GM19239 (cell line): ENCODE data around the gene CFAP20DC.
"Not testable (repeated sequence)": the region's sequence is repeated elsewhere in the genome, so short reads cannot be mapped to it uniquely, and the experiment has no call there.

Source experiments
- DNase-seq: peaks from one replicate; pipeline ENCODE4 v3.0.0; 2011; ENCODE audit warnings: low spot score; ENCODE audit not compliant: insufficient read length
- FAIRE-seq: peaks from 2 replicates; lab custom pipeline; 2011; peaks lifted over from hg19 to GRCh38; lab: Jason Lieb, UNC

Gene CFAP20DC

DNA sequence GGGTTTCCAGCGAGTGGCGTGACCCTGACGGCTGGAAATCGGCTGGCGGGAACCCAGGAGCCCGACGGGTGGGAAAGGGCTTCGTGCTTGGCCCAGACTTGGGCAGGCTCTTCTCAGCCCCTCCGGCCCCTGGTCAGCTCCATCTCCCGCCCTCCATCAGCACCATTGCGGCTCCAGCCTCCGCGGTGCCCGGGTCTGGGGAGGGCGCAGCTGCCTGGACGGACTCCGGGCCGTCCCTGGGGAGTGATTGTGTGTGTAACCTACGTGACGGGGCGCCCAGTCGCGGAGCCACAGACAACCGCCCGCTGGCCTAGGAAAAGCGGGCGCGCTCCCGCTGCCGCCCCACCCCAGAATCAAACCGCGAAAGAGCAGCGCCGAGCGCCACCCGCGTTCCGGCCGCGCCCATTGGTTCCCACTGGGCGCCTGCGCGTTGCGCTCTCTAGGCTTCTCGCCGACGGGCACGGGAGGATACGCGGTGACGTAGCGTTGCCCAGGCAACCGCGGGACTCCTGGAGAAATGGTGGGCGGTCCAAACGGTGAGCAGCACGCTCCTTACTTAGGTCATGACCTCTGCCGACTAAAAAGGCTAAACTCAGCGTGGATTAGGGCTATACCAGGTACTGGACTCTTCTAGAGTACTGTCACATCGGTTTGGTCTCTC, at the start of gene CFAP20DC:
TSS of gene CFAP20DC (minus strand) at position 355 of the 661 bp plus-strand sequence. CDS start 394 bp downstream, outside the sequence.
- DNase-seq (peak; percentile 85), FAIRE-seq (peak; percentile 88)

DNA sequence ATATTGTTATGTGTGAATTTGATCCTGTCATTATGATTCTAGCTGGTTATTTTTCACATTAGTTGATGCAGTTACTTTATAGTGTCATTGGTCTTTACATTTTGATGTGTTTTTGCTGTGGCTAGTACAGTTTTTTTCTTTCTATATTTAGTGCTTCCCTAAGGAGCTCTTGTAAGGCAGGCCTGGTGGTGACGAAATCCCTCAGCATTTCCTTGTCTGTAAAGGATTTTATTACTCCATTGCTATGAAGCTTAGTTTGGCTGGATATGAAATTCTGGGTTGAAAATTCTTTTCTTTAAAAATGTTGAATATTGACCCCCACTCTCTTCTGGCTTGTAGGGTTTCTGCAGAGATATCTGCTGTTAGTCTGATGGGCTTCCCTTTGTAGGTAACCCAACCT, 48.7 kb upstream of the CFAP20DC start:
- not testable (repeated sequence) for FAIRE-seq, DNase-seq

DNA sequence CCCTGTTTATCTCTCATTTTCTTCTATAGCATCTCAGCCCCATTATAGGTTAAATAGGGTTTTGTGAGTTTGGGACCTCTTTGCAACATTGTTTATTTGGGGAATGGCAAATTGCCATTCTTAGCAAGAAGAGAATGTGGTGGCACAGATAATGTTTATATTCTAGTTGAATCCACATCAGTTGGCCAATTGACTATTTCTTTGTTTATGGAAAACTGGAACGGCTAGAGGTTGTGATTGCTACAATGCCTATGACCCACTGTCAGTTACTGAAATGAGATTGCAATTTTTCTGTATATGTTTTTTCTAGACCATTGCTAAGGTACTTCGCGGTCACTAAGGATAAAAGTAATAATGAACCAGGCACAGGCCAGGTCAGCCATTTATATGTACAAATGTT, 44.6 kb upstream of the CFAP20DC start:
- DNase-seq (no peak), FAIRE-seq (no peak)

DNA sequence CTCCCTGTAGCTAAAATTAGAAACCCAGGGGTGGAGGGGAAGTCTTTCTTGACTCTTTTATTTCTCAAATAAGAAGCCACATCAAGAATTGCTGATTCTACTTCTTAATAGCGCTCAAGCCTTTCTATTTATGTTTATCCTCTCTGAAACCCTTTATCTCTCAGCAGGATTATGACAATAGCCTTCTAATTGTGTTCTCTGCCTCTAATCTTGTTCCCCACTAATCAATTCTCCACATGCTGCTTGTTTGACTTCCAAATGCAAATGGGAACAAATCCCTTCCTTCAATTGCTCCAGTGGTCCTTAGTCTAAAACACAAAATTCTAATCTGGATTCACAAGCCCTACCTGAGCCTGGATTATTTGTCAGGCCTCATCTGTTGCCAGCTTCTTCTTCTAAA, 43.7 kb upstream of the CFAP20DC start:
- FAIRE-seq, result no peak

DNA sequence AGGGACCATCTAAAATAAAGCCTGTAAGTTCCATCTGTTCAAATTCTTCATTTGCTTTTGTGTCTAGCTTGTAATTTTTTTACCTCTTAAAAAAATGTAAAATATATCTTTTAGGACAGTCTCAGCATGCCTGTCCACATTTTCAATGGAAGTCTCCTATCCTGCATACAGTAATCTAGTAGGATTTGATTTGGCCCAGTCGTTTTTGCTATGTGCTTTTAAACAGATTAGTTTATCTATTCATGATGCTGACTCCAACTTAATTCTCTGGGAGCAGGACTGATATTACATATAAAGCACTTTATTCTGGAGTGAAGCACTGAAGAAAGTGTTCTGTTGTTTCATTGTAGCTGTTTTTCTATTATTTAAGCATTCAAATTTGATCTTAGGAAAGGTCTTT, 38.9 kb upstream of the CFAP20DC start:
- DNase-seq, result no peak
- no peak for FAIRE-seq

More for the DNA sequence above, 43.7 kb upstream of the CFAP20DC start:
- no peak for DNase-seq

DNA sequence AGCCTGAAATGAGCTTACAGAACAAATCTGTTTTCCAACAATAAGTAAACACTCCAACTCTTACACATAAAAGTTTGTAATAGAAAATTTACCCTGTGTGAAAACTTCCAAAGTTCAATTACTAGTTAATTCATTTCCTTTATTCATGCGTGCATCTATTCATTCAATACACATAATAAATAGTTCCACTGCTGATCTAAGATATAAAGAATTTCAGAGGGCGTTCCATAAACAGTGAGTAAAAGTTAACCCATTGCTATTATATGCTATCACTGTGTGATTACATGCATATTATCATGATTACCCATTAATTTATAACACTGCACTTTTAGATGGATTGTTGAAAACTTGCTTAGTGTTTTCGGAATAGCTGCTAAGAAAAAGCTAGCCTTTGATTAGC, 36.2 kb upstream of the CFAP20DC start:
- FAIRE-seq, result no peak
- no peak for DNase-seq

DNA sequence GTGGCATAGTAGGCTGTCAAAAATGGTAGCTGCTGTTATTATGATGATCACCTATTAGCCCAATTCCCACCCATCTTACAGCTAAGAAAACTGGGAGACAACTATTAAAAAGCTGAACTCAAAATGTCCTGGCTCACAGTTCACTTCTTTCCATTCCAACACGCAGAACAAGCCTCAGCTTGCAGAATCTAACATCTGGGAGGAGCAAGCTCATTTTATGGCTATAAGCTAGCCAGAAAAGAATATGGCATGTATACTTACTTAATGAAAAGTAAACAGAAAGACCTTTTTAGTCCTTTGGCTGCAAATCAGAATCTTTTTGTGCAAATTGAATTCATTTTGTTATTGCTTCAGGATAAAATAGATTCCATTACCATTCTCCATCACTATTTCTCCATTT, 34.8 kb upstream of the CFAP20DC start:
- FAIRE-seq (no peak), DNase-seq (no peak)

DNA sequence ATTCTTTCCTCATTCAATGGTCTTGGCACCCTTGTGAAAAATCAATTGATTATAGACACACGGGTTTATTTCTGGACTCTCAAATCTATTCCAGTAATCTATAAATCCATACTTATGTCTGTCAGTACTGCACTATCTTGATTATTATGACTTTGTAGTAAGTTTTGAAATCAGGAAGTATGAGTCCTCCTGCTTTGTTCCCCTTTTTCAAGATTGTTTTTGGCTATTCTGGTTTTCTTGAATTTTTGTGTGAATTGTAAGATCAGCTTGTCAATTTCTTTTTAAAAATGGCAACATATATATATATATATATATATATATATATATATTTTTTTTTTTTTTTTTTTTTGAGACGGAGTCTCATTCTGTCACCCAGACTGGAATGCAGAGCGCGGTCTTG, 32.3 kb upstream of the CFAP20DC start:
- no peak for DNase-seq
- no peak for FAIRE-seq

DNA sequence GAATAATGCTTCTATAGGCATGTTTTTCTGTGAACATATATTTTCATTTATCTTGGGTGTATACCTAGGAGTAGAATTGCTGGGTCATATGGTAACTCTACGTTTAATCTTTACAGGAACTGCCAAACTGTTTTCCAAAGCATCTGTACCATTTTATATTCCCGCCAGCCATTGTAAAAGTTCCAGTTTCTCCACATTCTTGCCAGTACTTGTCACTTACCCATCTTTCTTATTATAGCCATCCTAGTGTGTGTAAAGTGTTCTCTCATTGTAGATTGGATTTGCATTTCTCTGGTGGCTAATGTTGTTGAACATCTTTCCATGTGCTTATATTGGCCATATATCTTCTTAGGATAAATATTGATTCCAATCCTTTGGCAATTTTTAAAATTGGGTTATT, 31.2 kb upstream of the CFAP20DC start:
- DNase-seq (no peak), FAIRE-seq (no peak)

DNA sequence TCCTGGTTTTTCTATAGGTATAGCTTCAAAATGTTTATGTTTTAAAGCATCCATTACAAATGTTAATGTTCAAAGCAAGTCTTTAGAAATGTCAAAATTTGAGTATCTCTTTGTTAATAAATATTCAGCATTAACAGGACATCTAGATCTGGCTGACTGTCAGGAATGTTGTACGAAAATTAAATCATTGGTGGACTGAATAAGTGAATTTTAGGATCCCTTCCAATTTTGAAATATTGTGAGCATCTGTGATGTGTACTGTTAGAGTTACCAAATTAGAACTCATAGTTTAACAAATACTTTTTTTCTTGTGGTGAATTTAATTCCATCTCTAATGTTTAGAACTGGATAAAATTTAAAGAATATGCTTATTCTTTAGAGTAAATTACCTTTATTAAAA, 30.1 kb upstream of the CFAP20DC start:
- DNase-seq (no peak), FAIRE-seq (no peak)

DNA sequence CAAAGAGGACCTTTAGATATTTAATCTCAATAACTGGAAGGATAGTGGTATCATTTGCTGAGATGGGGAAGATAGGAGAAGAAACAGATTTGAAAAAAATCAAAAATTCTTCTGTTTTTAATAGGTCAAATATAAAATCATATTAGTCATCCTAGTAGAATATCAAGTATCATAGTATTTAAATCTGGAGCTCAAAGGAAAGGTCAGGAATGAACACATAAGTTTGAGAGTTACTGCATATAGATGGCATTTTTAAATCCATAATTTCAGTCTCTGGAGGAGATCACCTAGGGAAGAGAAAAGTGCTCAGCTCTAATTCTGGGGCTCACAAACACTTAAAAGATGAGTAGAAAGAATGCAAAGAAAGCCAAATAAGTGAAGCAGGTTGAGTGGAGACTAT, 24.9 kb upstream of the CFAP20DC start:
- FAIRE-seq (no peak), DNase-seq (no peak)

DNA sequence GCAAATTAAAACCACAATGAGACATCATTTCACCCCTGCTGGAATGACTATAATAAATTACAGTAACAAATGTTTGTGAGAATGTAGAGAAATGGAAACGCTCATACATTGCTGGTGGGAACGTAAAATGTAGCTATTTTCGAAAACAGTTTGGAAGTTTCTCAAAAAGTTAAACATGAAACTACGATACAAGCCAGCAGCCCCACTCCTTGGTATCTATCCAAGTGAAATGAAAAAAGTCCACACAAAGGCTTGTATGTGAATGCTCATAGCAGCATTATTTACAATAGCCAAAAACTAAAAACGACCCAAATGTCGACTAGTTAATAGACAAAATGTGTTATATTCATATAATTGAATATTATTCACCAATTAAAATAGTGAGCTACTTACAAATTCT, 22.9 kb upstream of the CFAP20DC start:
- no peak for DNase-seq
- no peak for FAIRE-seq

DNA sequence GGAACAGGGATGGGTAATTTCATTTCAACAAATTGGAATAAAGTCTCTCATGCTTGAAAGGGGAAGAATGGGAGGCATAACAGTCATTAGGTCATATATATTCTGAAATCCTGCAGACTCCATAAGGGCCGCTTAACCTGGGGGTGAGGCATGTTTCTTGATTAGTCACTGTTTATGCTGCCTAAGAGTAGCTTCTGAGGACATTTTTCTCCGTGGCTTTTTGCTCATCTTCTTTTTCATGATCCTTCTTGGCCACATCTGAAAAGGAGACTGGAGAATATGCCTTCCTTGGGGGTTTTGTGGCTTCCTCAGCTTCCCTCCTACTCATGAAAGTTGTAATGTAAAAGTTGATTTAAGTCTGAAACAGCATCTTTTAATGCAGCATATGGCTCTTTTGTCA, 20.0 kb upstream of the CFAP20DC start:
- no peak for FAIRE-seq
- no peak for DNase-seq

DNA sequence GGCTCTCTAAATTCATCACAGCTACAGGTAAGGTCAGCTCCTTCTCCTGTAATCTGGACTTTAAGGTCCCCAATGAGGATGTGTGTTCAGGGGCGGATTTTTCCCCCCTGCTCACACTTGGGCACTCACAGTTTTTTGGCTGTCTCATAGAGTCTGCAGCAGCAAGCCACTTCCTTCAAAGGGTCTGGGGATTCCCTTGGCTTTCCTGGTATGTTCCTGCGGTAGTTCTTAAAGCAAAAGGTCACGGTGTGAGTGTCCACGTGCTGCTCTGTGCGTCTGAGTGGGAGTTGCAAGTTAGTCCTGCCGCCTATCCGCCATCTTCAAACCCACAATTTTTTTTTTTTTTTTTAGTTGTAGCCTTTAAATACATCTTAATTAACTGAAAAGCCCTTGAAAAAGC, 15.4 kb upstream of the CFAP20DC start:
- no peak for FAIRE-seq
- DNase-seq, result no peak

DNA sequence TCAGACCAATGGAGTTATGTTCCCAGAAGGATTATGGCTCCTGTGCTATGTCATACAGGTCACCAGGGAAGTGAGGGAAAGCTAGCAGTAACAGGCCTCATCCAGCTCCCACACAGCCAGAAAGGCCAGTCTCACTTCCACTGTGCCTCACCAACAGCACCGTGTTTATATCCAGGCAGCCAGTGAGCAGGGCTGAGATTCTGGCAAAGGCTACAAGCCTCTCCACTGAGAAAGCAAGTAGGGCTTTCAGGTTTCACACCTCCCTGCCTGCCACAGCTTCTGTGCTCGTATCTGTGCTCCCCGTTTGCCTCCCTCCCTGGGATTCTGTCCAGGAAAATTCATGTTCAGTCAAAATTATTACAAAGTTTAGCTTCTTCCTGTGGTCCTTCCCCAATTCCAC, 14.9 kb upstream of the CFAP20DC start:
- DNase-seq (no peak), FAIRE-seq (no peak)

DNA sequence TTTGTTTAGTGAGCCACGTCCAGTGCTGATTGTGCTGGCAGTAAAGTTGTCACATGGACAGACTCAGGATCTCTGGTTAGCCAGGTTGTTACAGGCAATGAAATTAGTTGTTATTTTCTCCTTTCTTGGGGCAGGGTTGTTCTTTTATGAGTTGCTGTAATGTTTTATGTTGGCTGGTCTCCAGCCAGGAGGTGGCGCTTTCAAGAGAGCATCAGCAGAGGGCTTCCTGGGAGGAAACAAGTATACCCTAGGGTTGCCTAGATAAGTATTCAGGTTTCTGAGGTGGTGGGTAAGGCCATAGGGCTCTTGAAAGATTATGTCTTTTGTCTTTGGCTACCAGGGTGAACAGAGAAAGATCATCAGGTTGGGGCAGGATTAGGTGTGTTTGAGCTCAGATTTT, 14.5 kb upstream of the CFAP20DC start:
- FAIRE-seq, result no peak
- no peak for DNase-seq

DNA sequence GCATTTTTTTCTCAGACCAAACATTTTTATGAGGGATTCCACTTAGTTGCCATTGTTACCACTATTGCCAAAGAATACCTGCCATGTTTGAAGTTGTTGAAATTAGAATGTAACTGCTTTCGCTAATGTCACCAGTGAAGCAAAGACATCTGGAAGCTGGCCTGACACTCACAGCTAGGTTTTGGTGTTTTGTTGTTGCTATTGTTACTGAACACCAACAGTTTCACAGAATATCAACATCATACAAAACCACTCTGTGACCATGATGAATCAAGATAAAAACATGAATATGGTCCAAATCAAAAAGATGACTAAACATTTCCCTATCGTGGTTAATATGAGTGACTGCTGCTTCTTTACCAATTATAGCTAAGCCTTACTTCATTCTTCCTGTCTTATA, 6.9 kb upstream of the CFAP20DC start:
- FAIRE-seq, result no peak
- no peak for DNase-seq

DNA sequence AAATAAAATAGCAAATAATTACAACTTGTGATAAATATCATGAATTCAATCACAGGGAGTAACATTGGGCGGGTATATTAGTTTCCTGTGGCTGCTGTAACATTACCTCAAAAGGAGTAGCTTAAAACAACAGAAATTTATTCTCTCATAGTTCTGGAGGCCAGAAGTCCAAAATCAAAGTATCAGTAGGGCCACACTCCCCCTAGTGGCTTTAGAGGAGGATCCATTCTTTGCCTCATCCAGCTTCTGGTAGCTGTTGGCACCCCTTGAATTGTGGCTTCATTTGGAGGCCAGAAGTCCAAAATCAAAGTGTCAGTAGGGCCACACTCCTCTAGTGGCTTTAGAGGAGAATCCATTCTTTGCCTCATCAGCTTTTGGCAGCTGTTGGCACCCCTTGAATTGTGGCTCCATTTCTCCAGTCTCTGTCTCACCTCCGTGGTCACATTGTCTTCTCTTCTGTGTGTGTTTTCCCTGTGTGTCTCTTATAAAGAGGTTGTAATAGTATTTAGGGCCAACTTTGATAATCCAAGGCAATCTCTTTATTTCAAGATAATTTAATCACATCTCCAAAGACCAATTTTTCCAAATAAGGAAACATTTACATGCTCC, 3.1 kb upstream of the CFAP20DC start:
- FAIRE-seq (peak; percentile 83), DNase-seq (no peak)

DNA sequence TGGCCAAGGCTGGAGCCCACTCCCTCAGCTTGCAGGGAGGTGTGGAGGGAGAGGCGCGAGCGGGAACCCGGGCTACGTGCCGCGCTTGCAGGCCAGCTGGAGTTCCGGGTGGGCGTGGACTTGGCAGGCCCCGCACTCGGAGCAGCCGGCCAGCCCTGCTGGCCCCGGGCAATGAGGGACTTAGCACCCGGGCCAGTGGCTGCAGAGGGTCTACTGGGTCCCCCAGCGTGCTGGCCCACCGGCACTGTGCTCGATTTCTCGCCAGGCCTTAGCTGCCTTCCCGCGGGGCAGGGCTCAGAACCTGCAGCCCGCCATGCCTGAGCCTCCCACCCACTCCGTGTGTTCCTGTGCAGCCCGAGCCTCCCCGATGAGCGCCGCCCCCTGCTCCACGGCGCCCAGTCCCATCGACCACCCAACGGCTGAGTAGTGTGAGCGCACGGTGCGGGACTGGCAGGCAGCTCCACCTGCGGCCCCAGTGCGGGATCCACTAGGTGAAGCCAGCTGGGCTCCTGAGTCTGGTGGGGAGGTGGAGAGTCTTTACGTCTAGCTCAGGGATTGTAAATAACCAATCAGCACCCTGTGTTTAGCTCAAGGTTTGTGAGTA, 1.1 kb upstream of the CFAP20DC start:
- not testable (repeated sequence) for DNase-seq, FAIRE-seq

DNA sequence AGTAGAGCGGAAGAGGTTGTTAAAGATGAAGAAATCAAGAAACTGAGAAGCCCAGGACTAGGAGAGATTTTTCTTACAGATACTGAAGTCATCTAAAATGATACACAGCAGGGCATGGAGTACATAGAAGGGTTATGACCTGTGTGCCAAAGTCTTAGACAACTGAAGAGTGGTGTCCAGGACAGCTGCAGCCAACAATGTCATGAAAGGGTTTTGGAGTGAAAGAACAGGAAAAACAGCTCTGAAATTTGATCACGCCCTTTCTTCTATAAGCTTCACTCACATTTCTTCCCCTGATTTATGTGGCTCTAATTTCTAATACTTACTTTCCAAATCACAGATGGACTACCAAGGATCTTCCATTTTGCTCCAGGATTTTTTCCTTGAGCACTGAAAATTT, 3.0 kb downstream of the CFAP20DC start:
- DNase-seq, result no peak
- FAIRE-seq, result peak; percentile 18

DNA sequence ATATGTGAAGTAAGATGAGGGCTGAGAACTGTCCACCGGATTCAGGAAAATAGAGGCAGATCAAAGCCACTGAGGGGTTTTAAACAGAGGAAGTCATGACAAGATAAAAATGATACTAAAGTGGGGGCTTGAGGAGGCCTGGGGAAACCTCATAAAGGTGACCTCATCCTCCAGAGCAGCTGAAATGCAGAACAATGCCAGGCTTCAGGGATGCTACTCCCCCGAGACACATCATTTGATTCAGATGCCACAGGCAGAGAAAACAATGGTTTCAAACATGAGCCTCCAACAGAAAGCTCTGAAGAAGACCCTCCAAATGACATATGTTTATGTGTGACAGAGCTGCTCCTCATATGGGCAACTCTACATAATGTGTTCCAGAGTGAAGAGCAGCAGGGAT, 6.4 kb downstream of the CFAP20DC start:
- DNase-seq (no peak), FAIRE-seq (no peak)

DNA sequence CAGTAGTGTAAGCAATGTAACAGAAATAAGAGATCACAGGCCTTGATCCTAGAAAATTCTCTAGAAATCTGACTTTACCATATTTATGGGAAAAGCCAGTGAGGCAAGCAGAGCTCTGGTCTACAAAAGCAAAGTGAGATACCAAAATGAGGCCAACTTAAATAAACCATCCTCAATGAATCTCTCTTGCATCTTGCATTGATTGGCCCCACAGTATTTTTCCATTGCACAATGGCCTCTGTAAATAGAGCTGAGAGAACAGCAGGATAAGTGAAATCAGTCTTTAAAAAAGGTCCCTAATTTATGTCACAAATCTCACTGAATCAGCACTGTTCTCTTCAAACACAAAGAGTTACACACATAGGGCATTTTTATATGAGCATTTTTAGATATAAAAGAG, 8.9 kb downstream of the CFAP20DC start:
- FAIRE-seq, result peak; percentile 4
- no peak for DNase-seq
